Activated T-cell treated with anti-CD3 and anti-CD28 coated beads for 4 hours (primary cell): ENCODE results near the gene PFDN1.

Experiments
- DNase-seq: peaks from one replicate; pipeline ENCODE4 v3.0.0-alpha.2; 2020

Gene PFDN1

DNA sequence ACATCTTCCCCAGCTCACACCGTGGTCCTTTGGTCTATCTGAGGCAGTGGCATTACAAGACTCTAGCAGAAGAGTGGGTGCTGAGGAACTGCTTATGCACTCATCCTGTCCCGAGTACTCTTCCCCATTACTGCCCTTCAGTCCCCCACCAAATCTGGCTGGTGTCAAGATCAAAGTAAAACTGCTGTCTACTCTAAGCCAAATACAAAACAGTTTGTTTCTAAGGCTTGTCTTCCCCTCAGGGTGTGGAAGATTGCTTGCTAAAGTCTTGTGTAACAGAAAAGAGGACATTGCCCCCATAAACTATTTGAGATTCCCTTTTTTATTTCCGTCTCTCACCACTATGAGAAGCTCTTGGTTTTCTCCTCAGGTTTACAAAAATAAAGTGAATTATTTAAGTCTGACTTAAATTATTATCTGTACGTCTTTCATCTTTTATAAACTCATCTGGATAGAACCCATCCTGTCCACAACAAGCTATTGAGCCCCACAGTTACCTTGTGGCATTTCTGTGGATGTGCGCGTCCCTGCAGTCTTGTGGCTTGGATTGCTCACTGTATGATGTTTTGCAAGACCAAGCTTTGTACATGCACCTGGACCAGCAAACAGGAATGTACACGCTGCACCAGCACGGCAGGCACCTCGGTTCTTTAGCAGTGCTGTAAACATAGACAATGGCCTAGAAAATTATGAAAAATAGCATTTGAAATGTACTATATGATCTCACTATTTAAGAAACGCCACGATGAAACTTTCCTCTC is 66.9 kb downstream of the PFDN1 start:
- DNase-seq: no peak

DNA sequence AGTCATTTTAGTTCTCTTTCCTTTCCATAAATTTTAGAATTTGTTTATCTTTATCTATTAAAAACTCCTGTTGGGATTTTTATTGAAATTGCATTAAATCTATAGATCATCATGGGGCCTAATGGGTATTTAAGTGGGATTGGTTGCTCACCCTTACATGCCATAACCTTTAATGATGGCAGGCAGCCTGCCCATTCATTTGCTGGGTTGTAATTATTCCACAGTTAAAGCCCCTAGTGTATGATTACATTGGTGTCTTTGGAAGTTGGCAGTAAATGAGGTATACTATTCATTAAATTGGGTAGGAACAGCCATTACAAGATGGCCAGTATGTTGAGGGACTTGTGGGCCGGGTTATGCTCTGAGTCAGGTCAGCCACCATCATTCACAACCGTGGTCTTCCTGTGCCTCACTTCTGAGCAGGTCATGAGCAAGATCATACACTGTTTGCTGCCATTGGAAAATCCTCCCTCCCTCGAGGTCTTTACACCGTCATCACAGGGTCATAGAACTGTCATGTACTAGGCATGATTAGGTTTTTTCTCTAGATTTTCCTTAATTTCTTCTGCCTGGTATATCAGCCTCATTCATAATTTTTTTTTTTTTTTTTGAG is 68.4 kb downstream of the PFDN1 start:
- no peak for DNase-seq

DNA sequence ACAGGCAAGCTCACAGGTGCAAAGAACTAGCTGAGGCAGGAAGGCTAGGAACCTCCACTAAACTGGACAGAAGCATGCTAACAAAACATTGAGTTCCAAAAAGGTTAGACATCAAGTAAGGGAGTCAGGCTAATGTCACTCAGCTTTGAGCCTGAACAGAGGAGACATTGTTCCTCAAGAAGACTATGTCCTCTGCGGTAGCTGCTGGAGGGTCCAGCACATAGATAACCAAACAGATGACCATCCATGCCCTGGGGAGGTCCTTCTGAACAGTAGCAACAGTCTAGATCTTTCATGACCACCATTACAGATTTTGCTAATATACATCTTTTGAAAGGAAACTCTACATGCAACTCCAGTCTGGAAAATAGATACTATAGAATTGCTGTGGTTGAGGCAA is 70.2 kb downstream of the PFDN1 start:
- DNase-seq: no peak

DNA sequence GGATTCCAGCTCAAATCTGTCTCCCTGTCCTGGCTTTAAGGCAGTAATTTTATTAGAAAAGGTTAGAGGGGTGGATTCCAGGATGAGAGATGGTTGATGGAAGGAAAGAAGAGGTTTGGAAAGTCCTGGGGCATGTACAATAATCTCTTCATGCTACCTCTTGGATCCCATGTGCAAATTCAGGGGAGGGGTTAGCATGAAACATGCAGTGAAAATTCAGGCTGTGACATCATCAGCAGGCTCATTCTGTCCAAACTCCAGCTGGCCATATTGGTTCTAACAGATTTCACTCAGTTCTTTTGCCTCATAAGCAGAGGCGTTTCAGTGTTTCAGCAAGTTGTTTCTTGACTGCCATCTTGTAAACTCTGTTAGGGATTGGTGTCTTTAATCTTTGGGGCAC is 72.5 kb downstream of the PFDN1 start:
- no peak for DNase-seq

DNA sequence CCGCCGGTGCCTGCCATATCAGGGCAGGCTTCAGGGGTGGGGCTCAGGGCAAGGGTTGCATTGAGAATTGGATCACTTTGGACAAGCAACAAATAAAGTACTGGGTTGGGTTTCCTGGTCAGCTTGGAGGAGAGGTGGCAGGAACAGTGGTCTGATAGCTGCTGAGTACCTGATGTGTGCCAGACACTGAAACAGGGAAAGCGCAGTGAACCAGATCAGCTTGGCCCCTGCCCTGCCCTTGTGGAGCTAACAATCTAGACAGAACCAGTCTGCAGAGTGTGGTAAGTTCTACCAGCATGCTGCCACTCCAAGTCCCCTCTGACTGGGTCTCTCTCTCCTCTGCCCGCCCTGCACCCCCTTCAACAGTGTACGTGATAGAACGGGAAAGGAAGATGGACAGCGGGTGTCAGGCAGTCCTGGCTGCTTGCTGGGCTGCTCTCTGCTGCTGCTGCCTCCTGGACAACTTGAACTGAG is 74.5 kb downstream of the PFDN1 start:
- no peak for DNase-seq

DNA sequence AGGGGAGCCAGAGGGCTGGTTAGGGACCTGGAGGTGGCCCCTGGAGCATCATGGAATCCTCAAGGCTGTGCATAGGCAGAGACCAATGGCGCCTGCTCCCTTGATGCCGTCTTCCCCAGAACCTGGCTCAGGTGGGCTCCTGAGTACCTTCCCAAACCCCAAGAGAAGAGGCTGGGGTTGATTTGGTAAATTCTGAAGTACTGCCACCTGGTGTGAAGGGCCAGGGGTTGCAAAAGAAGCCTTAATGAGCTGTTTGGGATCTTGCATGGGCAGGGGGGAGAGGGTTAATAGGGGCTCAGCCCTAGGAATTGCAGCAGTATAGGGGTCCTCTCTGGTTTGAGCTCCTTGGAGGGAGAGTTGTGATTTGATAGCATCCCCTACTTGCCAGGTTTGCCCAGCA is 75.9 kb downstream of the PFDN1 start:
- no peak for DNase-seq

DNA sequence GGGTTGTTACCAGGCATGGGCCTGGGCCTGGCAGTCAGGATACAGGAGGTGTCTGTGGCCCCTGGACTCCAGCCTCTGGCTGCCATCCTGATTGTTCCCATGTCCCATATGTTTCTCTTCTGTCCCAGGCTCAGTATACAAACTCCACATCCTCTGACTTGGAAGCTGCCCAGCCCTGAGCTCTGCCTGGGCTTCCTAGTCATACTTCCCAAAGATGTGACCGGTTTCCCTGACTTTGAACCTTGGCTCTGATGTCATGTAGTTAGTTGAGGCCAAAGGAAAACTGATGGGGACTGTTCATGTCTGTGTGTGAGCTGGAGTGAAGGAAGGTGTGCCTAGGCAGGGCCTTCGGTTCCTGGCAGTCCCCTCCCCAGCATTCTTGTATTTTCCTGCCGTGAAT is 77.5 kb downstream of the PFDN1 start:
- DNase-seq: no peak

DNA sequence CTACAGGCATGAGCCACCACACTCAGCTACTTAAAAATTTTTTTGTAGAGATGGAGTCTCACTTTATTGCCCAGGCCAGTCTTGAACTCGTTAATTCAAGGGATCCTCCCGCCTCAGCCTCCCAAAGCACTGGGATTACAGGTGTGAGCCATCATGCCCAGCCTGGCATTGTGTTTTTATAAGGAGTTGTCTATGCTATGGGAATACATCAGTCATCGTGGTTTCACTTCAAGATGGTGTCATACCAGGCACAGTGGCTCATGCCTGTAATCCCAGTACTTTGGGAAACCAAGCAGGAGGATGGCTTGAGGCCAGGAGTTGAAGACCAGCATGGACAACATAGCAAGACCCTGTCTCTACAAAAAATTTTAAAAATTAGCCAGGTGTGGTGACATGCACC is 78.2 kb downstream of the PFDN1 start:
- DNase-seq: no peak

DNA sequence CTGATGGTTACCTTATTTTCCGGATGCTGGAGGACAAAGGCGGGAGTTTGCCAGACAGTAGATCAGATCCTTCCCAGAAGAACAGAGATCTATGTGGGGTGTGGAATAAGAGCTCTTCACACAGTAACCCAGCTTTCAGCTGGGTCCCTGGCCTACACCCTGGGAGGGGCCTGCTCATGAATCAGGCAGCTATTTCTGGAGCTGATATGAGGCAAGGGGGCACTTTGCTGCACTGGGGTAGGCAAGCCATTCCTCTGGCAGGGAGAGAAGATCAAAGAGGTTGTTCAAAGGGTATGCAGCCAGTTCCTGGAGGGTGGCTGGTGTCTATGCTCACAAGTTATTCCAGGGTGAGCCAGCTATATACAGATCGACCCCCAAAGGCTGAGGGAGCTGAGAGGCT is 79.3 kb downstream of the PFDN1 start:
- no peak for DNase-seq

DNA sequence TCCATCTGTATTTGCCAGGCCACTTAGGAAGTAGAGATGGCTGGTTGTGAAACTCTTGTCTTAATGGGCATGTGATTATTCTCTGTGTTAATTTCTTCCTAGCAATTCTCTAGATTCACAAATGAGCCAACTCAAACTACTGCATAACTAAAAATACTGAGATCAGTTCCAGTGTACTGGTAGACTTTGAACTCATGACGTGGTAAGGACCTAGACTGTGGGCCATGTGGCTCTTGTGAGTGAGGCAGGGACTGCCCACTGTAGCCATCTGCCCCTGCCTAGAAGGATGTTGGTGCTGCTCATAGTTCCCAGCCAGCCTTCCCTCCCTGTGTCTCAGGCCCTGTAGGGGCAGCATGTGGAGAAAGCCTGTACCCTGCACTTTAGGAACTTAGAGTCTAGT is 80.5 kb downstream of the PFDN1 start:
- no peak for DNase-seq

DNA sequence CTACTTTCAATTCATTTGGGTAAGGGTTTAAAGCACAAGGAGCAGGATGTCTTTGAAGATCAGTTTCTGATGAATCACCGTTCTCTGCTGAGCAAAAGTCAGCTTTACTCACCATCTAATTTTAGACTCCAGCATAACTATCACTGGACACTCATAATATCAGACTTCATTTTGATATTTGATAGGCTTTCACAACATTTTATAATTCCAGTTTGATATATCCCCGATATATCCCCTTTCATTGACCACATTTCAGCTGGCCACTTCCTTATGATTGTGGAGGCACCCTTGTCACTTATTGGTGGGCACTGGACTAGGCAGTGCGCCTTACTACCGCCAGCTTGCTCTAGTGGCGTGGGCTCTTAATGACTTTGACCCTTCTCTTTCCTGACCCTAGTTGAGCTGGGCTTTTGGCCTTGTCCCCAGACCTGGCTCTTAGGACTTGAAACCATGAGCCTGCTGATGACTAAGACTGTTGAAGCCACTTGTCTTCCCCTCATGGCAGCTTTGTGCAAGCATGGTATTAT is 81.1 kb downstream of the PFDN1 start:
- DNase-seq: no peak

DNA sequence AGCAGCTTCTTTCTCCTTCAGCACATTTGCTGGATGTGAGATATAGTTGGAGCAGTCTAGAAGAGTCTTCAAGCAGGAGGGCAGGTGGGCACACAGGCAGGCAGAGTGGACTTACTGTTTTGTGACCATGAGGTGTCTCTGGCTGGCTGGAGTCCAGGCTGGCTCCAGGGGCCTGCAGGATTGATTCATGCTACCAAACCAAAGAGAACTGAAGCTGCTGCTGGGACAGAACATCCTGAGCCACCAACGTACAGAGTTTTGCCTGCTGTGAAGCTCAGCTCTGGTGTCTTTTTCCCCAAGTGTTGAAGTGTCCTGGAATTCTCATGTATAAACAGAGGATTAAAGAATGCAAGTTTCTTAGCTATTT is 82.2 kb downstream of the PFDN1 start:
- DNase-seq: no peak

DNA sequence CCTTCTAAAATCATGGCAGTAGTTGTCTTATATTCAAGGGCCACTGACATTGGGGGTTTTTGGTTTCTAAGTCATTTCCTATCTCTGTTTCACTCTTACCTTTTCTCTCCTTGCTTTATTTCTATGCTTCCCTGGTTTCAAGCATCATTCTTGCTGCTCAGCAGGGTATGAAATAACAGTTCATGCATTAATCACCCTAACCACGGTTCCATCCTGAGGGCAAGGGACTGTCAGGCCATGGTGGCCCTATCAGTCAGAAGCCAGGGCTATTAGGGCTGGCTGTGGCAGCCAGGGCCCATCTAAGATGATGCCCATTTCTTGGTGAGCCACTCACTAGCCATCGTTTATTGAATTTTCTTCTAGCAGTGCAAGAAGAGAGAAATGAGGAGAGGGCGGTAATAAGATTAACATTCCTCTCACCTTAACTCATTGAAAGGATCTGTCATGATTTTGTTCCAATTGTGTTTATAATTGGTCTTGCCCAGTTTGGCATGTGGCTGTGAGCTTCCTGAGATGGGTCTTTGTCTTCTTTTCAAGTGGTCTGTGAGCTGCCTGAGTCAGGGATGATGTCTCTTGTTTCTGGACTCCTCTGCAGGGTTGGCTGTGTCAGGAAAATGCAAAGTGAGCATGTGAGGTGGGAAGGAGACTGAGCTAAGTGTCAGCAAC is 82.7 kb downstream of the PFDN1 start:
- DNase-seq: no peak

DNA sequence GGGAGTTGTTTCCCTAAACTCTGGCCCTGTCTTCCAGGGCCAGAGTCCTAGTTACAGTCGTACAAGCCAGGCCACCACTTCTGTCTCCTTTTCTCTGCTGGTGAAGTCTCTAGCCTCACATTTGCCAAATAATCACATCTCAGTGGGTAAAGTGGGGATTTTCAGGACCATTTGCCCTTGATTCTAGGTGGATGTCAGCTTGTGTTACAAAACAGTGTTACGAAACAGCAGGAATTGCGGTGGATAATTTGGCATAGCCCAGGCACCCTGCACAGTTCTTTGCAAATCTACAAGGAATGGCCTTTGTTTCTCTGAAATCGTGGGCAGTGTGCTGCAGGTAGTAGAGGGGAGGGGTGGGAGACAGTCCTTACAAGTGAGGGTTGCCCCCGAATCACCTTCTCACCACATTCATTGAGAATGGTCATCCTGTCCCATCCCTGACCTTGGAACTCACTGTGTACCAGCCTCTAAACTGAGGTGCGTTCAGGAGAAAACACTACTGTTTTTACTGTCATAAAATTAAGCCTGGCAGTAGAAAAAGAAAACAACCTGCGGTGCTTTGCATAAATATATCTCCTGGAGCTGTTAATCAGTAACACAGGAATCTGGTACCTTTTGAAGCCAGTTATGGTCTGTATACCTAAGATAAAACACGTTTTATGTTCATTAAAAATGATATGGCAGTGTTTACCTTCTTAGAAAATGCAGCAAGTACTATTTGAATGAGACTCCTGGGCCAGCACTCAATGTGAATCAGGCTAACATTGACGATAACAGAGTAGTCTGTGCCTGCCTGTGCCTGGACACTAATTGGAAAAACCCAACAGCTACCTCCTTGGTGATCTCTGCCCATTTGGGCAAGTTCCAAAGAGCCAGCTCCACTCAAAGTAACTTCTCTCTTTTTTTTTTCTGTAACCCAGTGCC is 83.6 kb downstream of the PFDN1 start:
- DNase-seq: no peak

DNA sequence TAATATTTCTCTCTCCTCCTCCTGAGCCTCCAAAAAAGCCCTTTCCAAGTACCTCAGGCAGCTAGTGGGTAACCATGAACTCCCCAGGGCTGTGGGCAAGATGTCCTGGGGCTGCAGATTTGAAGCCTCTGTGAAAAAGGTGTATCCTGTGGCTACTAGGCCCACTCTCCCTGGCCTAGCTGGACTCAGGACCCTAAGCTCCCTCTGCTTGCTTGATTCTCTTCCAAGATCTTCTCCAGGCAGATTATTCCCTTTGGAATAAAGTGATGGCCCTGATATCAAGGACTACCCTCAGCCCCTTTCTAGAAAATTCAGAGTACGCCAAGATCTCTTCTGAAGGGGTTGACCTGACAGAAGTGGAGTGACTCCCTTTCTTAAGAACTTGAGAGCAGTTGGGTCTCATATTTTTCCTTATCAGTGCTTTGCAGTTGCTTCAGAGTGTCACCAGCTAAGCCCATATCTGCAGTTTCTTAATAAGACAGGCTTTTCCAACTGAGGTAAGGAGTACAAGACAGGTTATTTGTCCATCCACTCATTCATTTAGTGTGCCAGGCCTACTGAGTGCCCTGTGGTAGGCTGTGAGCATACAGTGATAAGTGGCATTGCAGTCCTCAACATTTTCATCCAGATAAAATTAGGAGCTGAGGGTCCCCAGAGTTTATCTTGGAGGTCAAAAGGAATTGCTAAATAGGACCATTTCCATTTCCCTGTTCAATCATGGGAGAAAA is 85.4 kb downstream of the PFDN1 start:
- DNase-seq: no peak

DNA sequence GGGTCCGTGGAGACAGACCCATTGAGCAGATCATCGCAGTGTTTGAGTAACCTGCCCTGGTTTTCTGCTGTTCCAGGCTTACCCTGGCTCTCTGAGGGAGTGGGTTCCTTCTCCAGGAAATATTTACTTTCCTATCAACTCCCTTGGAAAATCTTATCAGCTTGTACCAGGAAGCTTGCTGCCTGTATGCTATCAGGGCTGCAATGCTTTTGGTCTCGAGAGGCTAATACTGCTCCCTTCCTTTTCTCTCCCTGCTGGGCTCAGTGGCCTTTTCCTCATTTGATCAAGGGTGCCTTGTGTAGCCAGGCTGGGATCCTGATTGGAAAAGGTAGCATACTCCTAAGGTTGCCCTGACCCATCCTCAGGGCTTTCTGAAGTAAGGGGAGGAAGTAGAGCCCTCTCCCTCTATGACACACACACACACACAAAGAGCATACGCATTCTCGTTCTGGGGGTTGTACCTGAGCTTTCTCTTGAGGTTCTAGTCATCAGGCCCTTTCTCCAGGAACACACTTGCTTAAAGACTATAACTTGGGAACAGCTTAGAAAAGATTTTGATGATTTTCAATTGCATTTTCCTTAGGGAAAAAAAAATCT is 86.3 kb downstream of the PFDN1 start:
- DNase-seq: no peak

DNA sequence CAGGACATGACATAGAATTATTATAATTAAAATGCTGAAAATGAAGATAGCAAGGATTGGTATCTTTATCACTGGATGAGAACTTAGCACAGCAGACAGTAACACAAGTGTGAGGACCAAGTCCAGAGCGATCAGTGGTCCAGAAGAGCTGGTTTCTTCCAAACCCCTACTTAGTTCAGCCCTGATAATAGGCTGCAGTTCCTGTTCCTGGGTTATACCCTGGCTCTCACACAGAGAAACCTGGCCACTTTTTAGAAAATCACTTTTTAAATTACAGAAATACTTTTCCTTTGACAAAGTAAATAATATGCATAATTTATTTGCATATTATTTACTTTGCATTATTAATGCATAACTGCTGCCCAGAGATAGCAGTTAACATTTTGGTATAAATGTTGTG is 87.6 kb downstream of the PFDN1 start:
- no peak for DNase-seq

DNA sequence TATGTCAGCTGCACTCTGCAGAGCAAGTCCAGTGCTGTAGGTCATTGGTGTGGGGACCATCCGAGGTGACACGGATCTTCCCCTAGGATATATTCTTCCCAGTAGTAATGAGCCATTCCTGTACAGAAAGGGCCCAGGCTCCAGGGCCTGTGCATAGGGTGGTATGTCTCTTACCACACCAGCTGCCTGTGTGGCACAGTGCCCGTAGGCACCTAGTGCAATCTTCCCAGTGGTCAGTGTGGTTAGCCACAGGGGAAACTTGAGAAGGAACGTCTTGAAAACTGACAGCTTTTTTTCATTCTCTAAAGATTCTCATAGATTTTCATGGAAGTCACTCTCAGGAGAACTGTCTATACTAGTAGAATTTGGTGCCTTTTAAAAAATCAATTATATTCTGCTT is 88.1 kb downstream of the PFDN1 start:
- no peak for DNase-seq

DNA sequence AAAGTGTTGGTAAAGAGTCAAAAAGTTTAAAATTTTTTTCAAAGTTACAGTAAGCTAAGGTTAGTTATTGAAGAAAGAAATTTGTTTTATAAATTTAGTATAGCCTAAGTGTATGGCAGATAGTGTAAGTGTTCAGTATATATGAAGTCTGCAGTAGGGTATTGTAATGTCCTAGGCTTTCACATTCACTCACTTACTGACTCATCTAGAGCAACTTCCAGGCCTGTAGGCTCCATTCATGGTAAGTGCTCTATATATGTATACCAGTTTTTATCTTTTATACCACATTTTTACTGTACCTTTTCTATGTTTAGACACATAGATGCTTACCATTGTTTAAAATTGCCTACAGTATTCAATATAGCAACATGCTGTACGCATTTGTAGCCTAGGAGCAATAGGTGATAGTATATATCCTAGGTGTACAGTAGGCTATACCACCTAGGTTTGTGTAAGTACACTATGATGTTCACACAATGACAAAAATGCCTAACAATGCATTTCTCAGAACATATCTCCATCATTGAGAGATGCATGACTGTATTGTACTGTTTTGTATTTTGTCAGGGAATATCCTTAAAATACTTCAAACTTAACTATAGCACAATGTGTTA is 89.4 kb downstream of the PFDN1 start:
- DNase-seq: no peak

DNA sequence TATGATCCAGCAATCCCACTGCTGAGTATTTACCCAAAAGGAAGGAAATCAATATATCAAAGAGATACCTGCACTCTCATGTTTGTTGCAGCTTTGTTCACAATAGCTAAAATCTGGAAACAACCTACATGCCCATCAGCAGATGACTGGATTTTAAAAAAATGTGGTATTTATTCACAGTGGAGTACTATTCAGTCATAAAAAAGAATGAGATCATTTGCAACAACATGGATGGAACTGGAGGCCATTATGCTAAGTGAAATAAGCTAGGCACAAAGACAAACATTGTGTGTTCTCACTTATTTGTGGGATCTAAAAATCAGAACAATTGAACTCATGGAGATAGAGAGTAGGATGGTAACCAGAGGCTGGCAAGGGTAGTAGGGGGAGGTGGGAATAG is 94.8 kb downstream of the PFDN1 start:
- no peak for DNase-seq

DNA sequence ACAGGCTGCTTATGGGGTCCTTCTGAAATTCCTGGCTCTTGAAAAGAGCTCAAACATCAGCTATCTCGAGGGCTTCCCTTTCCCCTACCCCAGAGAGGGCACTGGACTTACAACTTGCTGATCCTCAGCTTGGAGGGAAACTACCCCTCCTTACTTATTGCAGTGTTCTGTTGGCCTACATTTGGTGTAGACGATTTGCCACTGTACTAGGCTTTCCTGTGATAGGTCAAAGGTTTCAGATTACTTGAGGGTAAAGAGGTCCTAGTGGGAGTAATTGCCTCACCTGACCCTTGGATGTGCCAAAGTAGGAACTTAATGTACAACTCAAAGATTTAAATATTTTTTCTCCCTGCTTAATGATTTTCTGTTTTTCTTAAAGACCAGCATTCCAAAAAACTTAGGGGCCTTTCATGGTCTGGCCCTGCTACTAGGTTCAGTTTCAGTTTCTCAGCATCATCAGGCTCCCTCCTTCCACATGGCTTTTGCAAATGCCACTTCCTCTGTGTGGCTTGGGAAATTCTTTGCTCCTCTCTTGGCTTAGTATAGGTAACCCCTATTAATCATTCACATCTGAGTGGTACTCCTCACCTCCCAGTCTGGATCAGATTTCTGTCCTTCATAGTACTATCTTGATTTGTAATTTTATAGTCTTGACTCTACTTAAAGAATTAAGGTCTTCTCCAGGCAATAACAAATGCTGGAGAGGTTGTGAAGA is 95.5 kb downstream of the PFDN1 start:
- no peak for DNase-seq
